Placental pericyte (primary cell): Measurements from ENCODE around the gene CLTB. TPM values are rescaled to one million over a fixed set of nuclear protein-coding genes. Genes with fewer than 3 reads are reported as not detected.

Experiments
- small RNA-seq: library from RNA; depleted of rRNA; stranded (forward); fragments of <200 nt; gene quantifications from one replicate; pipeline ENCODE3, GENCODE V24; 2012; ENCODE audit warnings: low replicate concordance
- total RNA-seq: library from RNA; depleted of rRNA; stranded (reverse); fragments of >200 nt; gene quantifications from 2 replicates; pipeline ENCODE4 v1.2.3, GENCODE V29; 2012

CLTB gene, protein sequence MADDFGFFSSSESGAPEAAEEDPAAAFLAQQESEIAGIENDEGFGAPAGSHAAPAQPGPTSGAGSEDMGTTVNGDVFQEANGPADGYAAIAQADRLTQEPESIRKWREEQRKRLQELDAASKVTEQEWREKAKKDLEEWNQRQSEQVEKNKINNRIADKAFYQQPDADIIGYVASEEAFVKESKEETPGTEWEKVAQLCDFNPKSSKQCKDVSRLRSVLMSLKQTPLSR
- 77.5 and 102 TPM in 2 replicates for total RNA-seq

DNA sequence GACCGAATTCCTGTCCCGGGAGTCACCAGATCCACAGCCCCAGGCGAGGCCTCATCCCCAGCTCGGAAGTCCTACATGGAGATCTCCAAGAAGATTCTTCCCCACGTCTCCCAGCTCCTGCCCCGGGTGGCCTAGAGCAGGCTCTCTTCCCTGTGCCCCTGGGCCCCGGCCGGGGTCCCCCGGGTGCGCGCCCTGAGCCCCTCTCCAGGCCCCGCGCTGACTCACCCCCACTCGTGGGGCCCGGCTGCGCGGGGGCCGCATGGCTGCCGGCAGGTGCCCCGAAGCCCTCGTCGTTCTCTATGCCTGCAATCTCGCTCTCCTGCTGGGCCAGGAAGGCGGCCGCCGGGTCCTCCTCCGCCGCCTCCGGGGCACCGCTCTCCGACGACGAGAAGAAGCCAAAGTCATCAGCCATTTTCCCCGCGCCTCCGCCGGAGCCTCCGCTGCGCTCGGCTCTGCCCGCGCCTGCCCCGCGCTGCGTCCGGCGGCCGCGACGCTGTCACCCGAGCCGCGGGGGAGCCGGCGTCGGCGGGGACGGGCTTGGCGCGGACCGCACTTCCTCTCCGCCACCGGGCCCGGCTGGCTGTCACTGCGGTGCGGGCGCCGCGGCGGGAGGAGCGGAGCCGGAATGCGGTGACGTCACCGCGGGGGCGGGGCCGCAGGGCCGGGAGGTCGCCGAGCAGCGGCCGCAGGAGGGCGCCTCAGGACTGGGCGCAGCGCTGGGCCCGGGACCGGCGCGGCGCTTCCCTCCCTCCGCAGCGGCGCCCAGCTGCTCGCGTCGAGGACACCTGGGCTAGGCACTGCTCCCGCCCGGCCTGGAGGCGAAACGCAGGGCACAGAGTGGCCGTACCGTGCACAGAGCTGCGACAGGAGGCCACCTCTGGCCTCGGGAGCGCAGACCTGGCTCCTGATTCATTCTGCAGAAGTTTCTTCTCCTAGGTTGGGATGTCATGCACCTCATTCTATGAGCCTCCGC, at the start of gene CLTB:
Gene CLTB, minus strand, starts transcription at position 588 of the 973 bp plus-strand sequence. Its CDS starts 176 bp downstream, at position 412.

DNA sequence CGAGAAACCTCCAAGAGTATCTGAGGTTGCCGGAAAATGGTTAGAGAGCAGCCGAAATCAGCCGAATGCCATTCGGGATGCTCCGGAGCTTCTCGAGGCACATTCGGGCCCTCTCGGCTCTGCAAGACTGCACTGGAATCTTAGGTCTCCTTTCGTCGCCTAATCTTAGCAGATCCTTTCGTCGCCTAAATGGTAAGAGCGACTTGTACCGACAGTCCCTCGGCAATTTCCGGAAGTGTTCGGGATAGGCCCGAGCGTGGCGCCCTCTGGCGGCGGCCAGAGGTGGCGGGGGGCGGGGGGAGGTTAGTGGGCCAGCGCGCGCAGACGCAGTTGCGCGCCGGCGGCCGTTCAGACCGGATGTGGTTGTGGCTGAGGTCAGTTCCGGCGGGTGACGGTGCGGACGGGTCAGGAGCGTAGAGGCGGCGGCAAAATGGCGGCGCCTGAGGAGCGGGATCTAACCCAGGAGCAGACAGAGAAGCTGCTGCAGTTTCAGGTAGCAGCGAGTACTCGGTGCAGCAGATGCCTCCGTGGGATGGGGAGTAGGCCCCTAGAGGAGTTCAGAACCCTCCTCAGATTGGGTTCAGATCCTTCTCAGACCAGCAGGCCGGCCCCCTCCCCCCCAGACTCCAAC, 31.8 kb upstream of the CLTB start, which contains the start of gene FAF2:
Gene FAF2, plus strand, starts transcription at position 408 of the 631 bp plus-strand sequence. Its CDS starts 23 bp downstream, at position 431.

DNA sequence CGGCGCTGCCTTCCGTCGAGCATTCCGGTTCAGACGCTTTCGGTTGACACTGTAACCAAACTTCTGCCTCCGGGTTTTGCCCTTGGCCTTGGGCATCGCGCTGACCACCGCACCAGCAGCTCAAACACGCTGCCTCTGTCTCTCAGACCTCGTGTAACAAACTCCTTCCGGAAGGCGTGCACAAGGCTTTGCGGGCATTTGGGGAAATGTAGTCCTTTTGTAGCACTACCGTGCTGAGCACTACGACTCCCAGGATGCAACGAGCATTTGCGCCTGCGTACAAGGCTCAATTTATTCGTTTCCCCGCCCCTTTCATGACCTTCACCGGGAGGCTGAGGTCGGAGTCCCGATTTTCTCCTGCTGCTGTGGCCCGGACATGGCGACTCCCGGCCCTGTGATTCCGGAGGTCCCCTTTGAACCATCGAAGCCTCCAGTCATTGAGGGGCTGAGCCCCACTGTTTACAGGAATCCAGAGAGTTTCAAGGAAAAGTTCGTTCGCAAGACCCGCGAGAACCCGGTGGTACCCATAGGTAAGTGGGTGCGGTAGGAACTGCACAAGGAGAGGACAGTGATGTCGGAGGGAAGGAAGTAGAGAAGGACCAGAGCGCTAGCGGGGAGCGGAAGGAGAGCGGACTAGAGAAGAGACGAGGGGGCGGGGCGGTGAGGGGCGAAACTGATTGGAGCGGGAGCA, 27.8 kb downstream of the CLTB start, which contains the start of the genes HIGD2A and NOP16:
Gene HIGD2A, plus strand, starts transcription at position 308 of the 691 bp plus-strand sequence. Its CDS starts 69 bp downstream, at position 377.
Gene NOP16, minus strand, starts transcription at position 155 of the 691 bp plus-strand sequence. Its CDS starts 59 bp downstream, at position 96.

DNA sequence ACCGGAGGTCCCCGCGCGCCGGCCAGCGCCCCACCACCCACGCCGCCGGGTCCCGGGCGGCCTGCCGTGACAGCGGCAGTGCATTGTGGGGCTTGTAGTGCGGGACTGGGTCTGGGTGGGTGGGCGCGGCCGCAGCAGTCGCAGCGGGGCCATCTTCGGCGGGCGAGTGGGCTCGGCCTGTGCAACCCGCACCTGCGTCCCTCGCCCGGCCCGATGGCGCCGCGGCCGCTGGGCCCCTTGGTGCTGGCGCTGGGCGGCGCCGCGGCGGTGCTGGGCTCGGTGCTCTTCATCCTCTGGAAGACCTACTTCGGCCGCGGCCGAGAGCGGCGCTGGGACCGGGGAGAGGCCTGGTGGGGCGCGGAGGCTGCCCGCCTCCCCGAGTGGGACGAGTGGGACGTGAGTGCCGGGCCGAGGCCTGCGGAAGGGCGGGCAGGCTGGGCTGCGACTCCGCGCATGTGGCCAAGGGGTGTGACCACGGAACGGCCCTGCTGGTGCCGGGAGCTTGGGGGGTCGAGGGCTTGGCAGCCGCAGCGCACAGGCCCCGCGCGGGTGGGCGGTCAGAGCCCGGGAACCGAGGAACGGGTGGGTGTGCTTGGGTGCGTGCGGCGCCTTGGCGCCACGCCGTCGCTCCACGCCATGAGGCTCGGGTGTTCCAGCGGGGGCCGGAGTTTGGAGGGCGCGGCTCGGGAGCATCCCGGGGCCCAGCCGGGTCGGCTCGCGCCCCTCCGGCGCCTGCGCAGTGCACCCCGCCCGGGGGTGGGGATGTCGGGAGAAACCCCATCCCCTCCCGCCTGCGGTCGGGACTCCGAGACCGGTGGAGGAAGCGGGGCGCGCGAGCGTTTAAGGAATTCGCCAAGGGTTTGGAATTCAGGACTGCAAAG, 50.7 kb downstream of the CLTB start, which contains the start of gene ARL10:
Gene ARL10, plus strand, starts transcription at position 137 of the 881 bp plus-strand sequence. Its CDS starts 77 bp downstream, at position 214.

DNA sequence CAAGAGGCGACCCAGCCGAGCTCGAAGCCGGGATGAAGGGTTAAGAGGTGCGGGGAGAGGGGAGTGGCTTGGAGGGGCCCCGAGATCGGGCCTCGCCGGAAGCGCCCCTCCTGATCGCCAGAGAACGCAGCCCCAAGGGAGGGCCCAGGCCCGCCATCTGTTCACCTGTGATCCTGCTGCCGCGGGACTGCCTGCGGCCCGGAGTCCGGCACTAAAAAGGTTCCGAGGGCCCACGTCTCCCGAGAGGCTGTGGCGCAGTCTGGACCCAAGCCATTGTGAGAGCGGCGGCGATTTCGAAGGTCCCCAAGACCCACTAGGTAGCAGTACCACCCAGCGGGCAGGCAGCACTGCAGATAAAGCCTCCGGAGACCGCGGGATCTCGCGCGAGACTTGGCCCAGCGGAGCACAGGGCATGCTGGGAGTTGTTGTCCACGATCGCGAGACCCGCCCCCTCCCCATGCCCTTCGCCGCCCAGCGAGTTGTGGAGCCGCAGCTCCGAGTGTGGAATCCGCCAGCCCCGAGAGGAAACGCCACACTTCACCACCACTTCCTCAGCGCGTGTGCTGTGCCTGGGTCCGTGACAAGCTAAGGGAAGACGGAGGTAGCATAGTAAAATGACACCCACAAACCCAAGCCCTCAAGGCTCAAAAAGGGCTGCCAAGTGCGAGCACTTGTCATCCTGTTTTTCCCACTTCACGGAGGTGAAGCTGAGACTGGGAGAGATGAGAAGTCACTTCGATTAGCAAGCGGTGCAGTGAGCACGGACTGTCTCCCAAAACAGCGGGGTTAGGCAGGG, 54.7 kb downstream of the CLTB start, which contains the start of gene KIAA1191:
Gene KIAA1191, minus strand, starts transcription at position 328 of the 796 bp plus-strand sequence. CDS start 2,256 bp downstream, outside the sequence.

Small RNAs within 50 kb of the gene (small RNA-seq; reads per million reads assigned to genes)
- gene AC010297.1 (not detected), gene MIR1271 (2.9 reads per million, percentile 78 among the genes with 10 or more reads in this experiment)

Other genes starting within 250 kb of the CLTB start
- gene SIMC1, start 178.1 kb downstream of the CLTB start, total RNA-seq = 7.9 TPM in 2 replicates
- 72.9 and 126 TPM in 2 replicates for gene KIAA1191, start 54.8 kb downstream of the CLTB start, total RNA-seq
- gene ARL10, start 51.1 kb downstream of the CLTB start, total RNA-seq = 9.4 and 11.6 TPM in 2 replicates
- gene NOP16, start 27.9 kb downstream of the CLTB start, total RNA-seq = 15.9 and 19.5 TPM in 2 replicates
- gene HIGD2A, start 27.8 kb downstream of the CLTB start, total RNA-seq = 29.6 and 39.8 TPM in 2 replicates
- 48.1 and 49.2 TPM in 2 replicates for gene FAF2, start 31.8 kb upstream of the CLTB start, total RNA-seq
- gene RNF44, start 120.9 kb upstream of the CLTB start, total RNA-seq = 6.1 and 6.9 TPM in 2 replicates
- gene CDHR2, start 132.8 kb upstream of the CLTB start, total RNA-seq = not detected in 2 replicates
- gene GPRIN1, start 193.6 kb upstream of the CLTB start, total RNA-seq = 1.8 and 11.9 TPM in 2 replicates
- gene SNCB, start 214.0 kb upstream of the CLTB start, total RNA-seq = 0.14 TPM in 1 of 2 replicates, not detected in the other
- gene EIF4E1B, start 214.1 kb upstream of the CLTB start, total RNA-seq = not detected in 2 replicates
- 36.8 and 42.1 TPM in 2 replicates for gene TSPAN17, start 230.9 kb upstream of the CLTB start, total RNA-seq